Stomach (tissue), 4 donors: ENCODE results near the gene YEATS4.

Experiments used
- EP300 ChIP-seq: sonication (generic); formaldehyde crosslinking; IDR thresholded peaks from one replicate; pipeline ENCODE4 v1.6.1; 2017; ENCODE audit warnings: antibody characterized with exemption
- POLR2A ChIP-seq, 4 donors: fragments of 450-650 bp; IDR thresholded peaks; one replicate each; pipeline ENCODE4 v1.6.1; 2016; ENCODE audit warnings: antibody characterized with exemption in 4 of 4, control low read depth in 2 of 4, mild to moderate bottlenecking in 1 of 4, moderate library complexity in 1 of 4
- TF ChIP-seq, protein P1 (sequence below), 7 experiments: fragments of 450-650 bp in 4 of 7; fragments of 200-600 bp in 3 of 7; sonication (generic) in 3 of 7; IDR thresholded peaks; one replicate each; pipeline ENCODE4 v1.5.1; 2016 to 2019; ENCODE audit warnings: antibody characterized with exemption in 7 of 7, control low read depth in 2 of 7, mild to moderate bottlenecking in 1 of 7

- no peak for TF ChIP-seq POLR2A (IDR thresholded peaks at IDR 0.05)
- TF ChIP-seq, protein P1, sequence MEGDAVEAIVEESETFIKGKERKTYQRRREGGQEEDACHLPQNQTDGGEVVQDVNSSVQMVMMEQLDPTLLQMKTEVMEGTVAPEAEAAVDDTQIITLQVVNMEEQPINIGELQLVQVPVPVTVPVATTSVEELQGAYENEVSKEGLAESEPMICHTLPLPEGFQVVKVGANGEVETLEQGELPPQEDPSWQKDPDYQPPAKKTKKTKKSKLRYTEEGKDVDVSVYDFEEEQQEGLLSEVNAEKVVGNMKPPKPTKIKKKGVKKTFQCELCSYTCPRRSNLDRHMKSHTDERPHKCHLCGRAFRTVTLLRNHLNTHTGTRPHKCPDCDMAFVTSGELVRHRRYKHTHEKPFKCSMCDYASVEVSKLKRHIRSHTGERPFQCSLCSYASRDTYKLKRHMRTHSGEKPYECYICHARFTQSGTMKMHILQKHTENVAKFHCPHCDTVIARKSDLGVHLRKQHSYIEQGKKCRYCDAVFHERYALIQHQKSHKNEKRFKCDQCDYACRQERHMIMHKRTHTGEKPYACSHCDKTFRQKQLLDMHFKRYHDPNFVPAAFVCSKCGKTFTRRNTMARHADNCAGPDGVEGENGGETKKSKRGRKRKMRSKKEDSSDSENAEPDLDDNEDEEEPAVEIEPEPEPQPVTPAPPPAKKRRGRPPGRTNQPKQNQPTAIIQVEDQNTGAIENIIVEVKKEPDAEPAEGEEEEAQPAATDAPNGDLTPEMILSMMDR (IDR thresholded peaks at IDR 0.05), result no peak
- TF ChIP-seq EP300, result no peak
Observed at GRCh38 chr12:69350002-69350626, 9.4 kb upstream of the YEATS4 start.
